GM06990 (cell line): Measurements from ENCODE around the gene KCTD21.
A peak's percentile ranks its signal among the peaks of the same experiment; 100 is the strongest.

Experiments used
- DNase-seq: peaks from one replicate; pipeline ENCODE4 v3.0.0-alpha.2; 2011; ENCODE audit not compliant: insufficient read length; ENCODE audit errors: extremely low read depth
- H3K27me3 ChIP-seq: replicated peaks from 2 replicates; pipeline ENCODE4 v1.6.0; 2011; ENCODE audit warnings: low read length; ENCODE audit not compliant: control insufficient read depth, insufficient read depth
- H3K36me3 ChIP-seq: 2 replicates; pipeline ENCODE4 v1.5.1; 2011; ENCODE audit warnings: low read length; ENCODE audit not compliant: control insufficient read depth, insufficient read depth
- H3K4me3 ChIP-seq: replicated peaks from 2 replicates; pipeline ENCODE4 v1.5.1; 2011; ENCODE audit warnings: low read depth, mild to moderate bottlenecking, control low read depth, low read length
- TF ChIP-seq, protein P1 (sequence below): IDR thresholded peaks from 2 replicates; pipeline ENCODE4 v1.5.1; 2011; ENCODE audit warnings: low read length, control low read depth, mild to moderate bottlenecking, inconsistent platforms; ENCODE audit not compliant: insufficient read depth, poor library complexity, severe bottlenecking

KCTD21 gene

DNA sequence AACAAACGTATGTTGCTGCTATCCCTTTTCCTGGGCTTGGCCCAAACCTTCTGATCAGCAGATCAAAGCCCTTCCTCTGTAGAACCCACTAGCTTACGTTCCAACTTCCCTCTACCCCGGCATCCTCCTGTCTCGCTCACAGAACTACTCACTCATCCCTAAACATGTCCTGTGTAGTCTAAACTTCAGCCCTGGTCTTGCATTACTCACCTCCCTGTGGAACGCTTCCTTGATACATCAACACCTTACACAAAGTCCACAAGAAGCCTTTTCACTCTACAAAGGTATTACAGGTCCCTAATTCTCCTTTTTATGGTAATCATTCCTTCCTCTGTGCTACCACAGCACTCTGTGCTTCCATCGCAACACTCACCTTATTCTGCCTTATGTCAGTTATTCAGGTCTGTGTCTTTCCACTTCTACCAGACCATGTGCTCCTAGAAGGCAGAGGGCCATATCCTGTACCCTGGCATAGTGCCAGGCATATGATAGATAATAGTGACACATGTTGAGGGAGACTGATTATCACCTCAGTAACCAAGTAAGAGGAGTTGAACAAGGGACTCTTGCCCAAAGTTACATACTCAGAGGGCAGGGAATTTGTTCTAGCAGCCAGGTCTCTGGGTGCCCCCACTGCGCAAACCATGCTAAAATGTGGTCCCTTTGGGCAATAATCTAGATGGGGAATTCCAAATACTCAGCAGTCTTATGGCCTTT is 41.9 kb upstream of the KCTD21 start:
- Histone ChIP-seq H3K27me3 (no peaks in the 10 kb centered on the region), H3K4me3 (no peak overlapping the region), H3K36me3 (no peaks in the 10 kb centered on the region)
- no peak for DNase-seq
- TF ChIP-seq, protein P1, sequence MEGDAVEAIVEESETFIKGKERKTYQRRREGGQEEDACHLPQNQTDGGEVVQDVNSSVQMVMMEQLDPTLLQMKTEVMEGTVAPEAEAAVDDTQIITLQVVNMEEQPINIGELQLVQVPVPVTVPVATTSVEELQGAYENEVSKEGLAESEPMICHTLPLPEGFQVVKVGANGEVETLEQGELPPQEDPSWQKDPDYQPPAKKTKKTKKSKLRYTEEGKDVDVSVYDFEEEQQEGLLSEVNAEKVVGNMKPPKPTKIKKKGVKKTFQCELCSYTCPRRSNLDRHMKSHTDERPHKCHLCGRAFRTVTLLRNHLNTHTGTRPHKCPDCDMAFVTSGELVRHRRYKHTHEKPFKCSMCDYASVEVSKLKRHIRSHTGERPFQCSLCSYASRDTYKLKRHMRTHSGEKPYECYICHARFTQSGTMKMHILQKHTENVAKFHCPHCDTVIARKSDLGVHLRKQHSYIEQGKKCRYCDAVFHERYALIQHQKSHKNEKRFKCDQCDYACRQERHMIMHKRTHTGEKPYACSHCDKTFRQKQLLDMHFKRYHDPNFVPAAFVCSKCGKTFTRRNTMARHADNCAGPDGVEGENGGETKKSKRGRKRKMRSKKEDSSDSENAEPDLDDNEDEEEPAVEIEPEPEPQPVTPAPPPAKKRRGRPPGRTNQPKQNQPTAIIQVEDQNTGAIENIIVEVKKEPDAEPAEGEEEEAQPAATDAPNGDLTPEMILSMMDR = no peak

DNA sequence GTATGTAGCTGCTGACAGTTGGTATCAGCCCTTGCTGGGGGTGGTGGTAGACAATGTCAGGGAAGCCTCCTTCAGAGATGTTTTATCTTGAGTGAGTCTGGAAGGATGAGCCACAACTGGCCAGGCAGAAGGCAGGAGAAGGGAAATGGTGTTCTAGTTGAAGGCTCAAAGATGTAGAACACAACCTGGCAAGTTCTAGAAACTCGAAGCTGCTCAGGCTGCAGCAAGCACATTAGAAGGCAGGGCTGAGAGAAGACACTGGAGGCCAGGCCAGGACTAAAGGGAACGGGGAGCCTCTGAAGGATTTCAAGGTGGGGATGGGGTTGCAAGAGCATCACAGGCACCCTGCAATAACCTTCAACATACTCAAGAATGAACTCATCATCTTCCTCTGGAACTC is 40.7 kb upstream of the KCTD21 start:
- Histone ChIP-seq H3K4me3 (no peak overlapping the region), H3K36me3 (no peaks in the 10 kb centered on the region), H3K27me3 (no peaks in the 10 kb centered on the region)
- TF ChIP-seq, protein P1 = no peak
- no peak for DNase-seq

GRCh38 chr11:78228467-78228866 is 40.0 kb upstream of the KCTD21 start:
- H3K36me3 ChIP-seq = no peaks in the 10 kb centered on the region
- no peak for DNase-seq
- TF ChIP-seq, protein P1 = peak; percentile 59

GRCh38 chr11:78227921-78228320 is 39.5 kb upstream of the KCTD21 start:
- H3K4me3 ChIP-seq = no peak overlapping the region
- DNase-seq = peak; percentile 43
- no peaks in the 10 kb centered on the region for H3K27me3 ChIP-seq
- H3K36me3 ChIP-seq = no peaks in the 10 kb centered on the region
- TF ChIP-seq, protein P1 = no peak

More at GRCh38 chr11:78228467-78228866, 40.0 kb upstream of the KCTD21 start:
- no peaks in the 10 kb centered on the region for H3K27me3 ChIP-seq
- no peak overlapping the region for H3K4me3 ChIP-seq

DNA sequence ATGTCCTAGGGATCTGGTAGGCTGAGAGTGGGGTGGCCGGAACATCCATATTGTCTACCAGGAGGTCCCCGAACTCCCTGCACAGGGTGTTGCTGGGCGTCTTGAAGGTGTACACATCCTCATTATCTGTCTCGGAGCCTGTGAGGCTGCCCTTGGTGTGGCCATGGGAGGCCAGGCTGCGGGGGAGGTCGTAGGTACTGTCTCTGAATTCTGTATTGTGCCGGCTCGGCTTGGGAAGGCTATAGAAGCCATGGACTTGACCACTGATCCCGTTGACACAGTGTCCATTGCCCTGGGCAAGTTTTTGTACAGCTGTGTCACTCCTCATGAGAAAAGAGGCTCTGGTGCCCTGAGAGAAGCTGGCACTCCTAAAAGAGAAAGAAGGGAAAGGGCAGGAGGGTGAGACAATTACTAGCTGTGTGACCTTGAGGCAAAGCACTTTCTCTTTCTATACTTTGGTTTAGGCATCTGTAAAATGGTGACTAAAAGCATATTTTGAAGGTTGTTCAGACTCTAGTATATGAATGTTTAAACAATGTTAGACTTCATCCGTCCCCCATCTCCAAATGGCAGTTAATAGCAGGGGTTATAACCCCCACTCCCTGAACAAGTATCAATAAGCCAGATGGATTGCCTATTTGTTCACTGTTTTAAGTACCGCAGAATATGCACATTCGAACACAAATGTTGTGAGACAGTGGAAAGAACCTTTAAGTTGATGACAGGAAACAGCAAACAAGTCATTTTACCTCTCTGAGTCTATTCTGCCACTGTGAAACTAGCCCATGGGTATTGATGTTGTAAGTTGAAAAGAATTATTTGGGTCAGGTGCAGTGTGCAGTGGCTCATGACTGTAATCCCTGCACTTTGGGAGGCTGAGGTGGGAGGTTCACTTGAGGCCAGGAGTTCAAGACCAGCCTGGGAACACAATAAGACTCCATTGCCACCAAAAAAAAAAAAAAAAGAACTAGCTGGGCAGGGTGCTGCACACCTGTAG is 38.6 kb upstream of the KCTD21 start:
- no peaks in the 10 kb centered on the region for H3K36me3 ChIP-seq
- no peaks in the 10 kb centered on the region for H3K27me3 ChIP-seq
- H3K4me3 ChIP-seq = no peak overlapping the region
- DNase-seq = peak; percentile 55
- TF ChIP-seq, protein P1 = no peak
